ENCODE measurements around the gene DSTN.

DSTN gene

GRCh38 chr20:17584689-17585088 lies 14.8 kb downstream of the DSTN start:
- DNase-seq = no peak

- DNase-seq = no peak
Measured at GRCh38 chr20:17586250-17586649, 16.4 kb downstream of the DSTN start.

DNA sequence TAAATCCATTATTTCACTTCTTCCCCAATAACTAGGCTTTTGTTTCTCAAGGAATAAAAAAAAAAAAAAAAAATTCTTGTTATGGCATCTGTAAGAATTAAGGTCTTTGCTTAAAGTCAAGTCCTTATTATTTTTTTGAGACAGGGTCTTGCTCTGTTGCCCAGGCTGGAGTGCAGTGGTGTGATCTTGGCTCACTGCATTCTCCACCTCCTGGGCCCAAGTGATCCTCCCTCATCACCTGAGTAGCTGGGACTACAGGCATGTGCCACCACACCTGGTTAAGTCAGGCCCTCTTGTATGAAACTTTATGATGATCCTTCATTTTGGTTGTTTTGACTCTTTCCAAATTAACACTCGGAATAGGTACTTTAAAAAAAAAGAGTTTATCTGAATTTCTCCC lies 17.3 kb downstream of the DSTN start:
- DNase-seq = no peak

GRCh38 chr20:17587824-17588223 lies 17.9 kb downstream of the DSTN start:
- DNase-seq = no peak

- DNase-seq = no peak
Measured at GRCh38 chr20:17589161-17589834, 19.4 kb downstream of the DSTN start.

DNA sequence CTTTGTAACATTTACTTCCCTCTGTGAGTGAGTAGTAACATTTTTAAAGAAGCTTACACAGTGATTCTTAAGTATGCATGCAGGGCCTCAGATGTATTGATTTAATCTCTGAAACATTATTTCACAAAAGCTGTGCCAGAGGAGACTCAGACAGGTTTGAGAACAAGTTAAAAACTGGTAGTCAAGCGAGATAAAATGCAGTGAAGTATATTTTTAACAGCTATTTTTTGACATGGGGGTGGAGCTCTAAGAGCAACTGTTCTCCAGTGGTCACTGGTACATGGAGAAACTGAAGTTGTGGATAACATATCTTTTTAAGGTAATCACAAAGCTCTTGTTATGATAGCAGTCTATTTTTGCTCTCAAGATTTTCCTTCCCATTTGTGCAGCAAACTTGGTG lies 20.4 kb downstream of the DSTN start:
- DNase-seq = no peak

GRCh38 chr20:17593902-17594301 lies 24.0 kb downstream of the DSTN start:
- DNase-seq = no peak

DNA sequence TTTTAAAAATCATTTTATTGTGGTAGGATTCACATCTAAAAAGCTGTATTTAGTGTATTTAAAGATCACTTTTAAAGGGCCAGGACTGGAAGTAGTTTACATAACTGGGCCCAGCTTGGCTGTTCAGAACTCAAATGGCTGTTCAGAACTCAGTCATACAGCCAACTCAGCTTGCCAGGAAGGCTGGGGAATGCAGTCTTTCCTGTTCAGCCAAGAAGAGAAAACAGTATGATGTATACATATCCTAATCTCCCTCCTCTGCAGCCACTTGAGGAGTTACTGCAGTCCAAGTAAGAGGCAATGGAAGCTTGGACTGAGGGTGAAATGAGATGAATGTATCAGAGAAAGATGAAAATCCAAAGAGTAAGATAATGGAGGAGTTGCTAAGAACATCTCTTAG lies 24.6 kb downstream of the DSTN start:
- no peak for DNase-seq

DNA sequence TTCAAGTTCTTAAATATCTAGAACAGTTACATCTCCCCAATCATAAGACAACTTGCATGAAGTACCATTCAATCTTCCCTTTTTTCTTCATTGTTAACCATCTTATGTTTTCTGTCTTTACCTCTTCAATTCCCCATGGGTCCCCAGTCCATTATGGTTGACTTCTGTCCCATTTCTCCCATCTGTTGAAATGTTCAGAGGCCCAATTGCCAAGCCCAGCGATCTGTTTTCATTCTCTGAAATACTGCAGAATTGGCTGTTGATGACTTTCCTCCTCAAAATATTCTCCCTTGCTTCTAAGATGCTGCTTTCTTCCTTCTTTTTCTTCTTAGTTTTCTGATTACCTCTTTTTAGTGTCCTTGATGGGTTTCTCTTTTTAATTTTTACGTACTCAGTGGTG lies 26.0 kb downstream of the DSTN start:
- DNase-seq = peak; percentile 8

- DNase-seq = no peak
Measured at GRCh38 chr20:17598013-17598550, 28.2 kb downstream of the DSTN start.

- DNase-seq = no peak
Measured at GRCh38 chr20:17601957-17602356, 32.1 kb downstream of the DSTN start.

DNA sequence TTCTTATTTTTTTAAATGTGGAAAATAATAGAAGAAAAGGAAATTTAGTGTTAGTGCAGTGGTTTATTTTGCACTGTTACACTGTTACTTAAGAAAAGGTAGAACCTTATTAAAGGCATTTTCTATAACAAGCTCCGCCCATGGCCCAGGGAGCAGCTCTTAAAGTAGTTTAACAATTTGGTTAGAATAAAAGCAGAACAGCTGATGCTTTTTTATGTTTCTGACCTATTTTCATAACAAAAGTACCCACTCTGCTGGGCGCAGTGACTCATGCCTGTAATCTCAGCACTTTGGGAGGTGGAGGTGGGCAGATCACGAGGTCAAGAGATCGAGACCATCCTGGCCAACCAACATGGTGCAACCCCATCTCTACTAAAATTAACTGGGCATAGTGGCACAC lies 32.6 kb downstream of the DSTN start:
- DNase-seq = no peak

DNA sequence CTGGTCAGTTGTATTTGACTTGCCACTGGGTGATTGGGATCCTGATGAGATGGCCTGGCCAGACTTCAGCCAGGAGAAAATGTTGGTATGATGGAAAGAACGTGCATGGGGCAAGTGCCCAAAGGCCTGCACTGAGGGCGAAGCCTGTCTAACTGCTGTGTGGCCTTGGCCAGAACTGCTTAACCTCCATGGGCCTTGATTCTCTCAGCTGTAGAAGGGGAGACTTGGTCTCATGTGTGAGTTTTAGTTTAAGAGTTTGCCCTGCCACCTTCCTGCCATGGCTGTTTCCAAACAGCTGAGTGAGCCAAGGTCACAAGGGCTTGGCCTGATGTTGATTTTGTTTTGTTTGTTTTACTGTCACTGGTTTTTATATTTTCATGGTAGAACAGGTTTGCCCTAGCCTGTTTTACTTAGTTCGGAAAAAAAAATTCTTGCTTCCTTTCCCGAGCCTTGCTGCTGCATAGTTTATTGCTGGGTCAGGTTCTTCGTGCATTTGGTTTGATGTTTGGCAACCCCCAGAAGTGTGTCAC lies 35.3 kb downstream of the DSTN start:
- DNase-seq = no peak

DNA sequence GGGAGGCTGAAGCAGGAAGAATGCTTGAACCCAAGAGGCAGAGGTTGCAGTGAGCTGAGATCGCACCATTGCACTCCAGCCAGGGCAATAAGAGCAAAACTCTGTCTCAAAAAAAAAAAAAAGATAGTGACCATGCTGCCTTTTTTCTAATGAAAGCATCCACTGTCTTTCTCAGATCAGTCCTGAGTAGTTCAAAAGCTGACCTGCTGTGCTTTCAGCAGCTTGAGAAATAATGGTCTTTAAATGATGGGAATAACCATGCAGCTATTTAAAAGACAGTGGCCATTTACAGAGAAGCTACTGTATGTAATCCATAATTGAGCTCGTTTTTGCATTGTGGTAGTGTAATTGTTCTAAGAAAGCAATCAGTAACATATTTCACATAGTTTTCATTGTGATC lies 36.1 kb downstream of the DSTN start:
- no peak for DNase-seq

- DNase-seq = no peak
Measured at GRCh38 chr20:17608701-17609497, 39.0 kb downstream of the DSTN start.

- no peak for DNase-seq
Measured at GRCh38 chr20:17609811-17610377, 40.0 kb downstream of the DSTN start.

DNA sequence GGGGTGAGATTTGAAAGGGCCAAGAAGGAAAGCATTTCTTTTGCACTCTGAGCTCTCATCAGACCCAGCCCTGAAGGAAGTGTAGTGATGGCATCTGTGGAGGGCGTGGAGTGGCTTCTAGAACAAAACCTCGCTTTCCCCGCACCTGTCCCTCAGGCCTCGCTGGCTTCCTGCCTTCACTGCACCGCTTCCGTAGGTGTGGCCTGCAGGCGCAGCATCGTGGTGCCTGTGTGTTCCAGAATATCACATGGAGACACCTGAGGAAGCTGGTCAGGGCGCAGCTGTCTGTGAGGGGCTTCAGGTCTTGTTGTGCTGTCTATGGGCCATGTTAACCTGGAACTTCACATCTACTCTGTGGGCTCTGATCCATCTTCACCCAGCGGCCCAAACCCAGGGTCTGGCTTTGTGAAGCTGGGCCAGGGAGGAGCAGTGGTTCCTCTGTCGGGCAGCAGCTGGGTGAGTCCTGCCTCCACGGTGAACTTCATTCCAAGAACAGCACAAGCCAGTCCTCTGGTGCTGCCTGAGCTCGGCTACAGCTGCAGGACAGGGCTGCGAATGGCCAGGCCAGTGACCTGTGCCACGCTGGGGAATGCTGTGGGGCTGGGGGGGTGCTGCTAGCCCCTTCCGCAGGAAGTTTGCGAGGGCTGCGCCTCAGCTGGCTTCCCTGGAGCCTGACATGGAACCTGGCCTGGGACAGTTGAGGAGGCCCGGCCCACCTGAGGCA lies 40.9 kb downstream of the DSTN start:
- no peak for DNase-seq

DNA sequence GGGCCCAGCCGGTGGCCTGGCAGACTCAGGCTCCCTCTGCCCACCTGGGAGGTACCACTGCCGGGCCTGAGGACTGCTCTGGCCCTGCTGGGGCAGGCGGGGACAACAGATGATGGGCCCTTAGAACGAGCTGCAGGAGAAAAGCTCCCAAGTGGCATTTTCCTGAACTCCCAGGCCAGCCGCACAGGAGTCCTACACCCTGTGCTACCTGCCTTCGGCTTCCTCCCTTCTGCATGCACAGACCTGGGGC lies 41.3 kb downstream of the DSTN start:
- no peak for DNase-seq

GRCh38 chr20:17611540-17612286 lies 41.8 kb downstream of the DSTN start:
- no peak for DNase-seq

DNA sequence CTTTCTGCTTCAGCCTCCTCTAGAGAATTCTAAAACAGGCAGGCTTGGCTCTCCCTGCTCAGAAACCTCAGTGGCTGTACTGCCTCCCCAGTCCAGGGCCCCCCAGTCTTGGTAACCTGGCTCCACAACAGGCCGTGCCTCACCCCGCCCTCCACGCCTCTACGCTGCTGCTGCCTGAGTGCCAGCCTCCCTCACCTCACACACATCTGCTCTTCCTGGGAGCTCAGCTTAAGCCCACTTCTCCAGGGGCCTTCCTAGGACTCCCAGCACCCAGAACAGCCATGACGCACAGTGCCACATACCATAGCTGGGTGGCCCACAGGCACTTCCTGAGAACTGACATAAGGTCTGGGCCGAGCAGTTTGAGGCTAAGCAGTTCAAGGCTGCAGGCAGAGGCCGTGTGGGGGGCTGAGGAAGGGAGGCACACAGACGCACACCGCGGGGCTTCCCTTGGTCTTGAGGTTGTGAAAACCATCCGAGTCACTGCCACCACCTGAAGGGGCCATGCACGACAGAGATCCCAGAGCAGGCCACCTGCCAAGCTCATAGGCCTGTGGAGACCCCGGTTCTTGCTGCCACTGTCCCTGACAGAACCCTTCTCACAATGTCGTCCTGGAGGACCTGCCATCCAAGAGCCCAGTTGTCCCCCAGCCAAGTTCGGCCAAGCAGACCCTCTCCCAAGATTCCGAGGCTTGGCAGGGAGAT lies 42.6 kb downstream of the DSTN start:
- no peak for DNase-seq

DNA sequence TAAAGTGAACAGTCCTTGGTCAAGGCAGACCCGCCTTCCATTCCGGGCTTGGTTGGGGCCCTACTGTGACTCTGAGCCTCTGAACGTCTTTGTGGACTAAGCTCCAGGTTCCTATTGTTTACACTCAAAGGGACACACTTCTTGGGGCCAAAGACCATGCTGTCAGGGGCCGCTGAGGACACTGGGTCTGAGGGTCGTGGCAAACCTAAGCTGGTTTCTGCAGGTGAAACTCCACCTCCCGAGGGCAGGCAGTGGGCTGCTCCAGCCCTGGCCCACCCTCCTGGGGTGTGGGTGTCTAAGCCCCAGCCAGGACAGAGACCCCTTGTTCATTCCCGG lies 43.1 kb downstream of the DSTN start:
- no peak for DNase-seq

Data from NCI-H2171 (cell line).